HUDEP-2 (cell line): ENCODE measurements around the gene WWOX.

ENCODE experiments used
- DNase-seq, 76 experiments: peaks; one replicate each; lab custom pipeline; 2025; ENCODE audit not compliant: unreplicated experiment in 76 of 76; lab: John Stamatoyannopoulos, UW

The WWOX gene

GRCh38 chr16:78324649-78325285, 225.3 kb downstream of the WWOX start:
- DNase-seq, result no peak

- no peak for DNase-seq
These were observed 226.3 kb downstream of the WWOX start for GRCh38 chr16:78325468-78326352.

GRCh38 chr16:78326731-78327130, 227.3 kb downstream of the WWOX start:
- DNase-seq, result no peak

DNA sequence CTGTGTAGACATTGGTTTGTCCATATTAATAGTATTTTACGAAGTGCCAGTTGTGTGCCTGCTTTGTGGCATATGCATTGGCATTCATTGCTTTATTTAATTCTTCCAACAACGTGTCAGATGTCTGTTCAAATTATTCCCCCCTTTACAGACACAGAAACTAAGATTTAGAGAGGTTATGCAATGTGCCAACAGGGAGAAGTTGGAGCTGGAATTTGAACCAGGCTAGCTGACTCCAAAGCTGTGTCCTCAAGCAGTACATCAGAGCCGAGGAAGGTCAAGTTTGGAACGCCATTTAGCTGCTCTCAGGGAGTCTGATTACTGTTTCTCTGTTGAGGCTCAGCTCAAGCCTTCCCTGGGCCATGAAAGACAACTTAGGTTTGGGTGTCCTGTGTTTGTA, 232.3 kb downstream of the WWOX start:
- no peak for DNase-seq

GRCh38 chr16:78333808-78334207, 234.4 kb downstream of the WWOX start:
- DNase-seq, result no peak

DNA sequence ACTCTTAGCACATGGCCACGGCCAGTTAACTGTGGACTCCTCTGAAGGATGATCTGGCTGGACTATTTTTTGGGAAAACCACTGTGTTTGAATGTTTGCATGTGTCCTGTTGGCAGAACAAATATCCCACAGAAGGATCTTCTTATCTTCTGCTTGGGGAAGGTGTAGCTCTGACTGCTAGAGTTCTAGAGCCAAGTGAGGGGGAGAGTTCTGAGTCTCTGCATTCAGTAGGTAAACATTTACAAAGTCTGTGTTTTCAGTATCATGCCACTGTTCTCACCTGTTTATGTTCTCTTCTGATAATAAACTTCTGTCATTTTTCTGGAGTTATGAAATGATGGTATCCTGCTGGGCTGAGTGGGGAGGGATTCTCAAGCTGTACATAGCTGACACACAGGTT, 241.1 kb downstream of the WWOX start:
- DNase-seq, result no peak

GRCh38 chr16:78348068-78348467, 248.6 kb downstream of the WWOX start:
- DNase-seq, result no peak

DNA sequence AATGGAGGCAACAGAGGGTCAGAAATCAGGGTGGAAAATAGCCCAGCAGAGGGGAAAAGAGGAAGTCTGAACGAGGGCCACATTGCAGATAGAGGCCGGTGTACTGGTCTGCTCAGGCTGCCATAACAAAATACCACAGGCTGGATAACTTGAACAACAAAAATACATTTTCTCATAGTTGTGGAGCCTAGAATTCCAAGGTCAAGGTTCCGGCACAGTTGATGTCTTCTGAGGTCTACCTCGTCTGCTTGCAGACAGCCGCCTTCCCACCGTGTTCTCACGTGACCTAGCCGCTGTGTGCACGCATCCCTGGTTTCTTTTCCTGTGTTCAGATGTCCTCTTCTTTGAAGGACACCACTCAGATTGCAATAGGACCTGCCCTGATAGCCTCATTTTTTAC, 249.4 kb downstream of the WWOX start:
- peak in 15 of 76 experiments; percentile 2 to 61 (median 25) for DNase-seq

- DNase-seq, result no peak
These were observed 252.7 kb downstream of the WWOX start for GRCh38 chr16:78352184-78352583.

DNA sequence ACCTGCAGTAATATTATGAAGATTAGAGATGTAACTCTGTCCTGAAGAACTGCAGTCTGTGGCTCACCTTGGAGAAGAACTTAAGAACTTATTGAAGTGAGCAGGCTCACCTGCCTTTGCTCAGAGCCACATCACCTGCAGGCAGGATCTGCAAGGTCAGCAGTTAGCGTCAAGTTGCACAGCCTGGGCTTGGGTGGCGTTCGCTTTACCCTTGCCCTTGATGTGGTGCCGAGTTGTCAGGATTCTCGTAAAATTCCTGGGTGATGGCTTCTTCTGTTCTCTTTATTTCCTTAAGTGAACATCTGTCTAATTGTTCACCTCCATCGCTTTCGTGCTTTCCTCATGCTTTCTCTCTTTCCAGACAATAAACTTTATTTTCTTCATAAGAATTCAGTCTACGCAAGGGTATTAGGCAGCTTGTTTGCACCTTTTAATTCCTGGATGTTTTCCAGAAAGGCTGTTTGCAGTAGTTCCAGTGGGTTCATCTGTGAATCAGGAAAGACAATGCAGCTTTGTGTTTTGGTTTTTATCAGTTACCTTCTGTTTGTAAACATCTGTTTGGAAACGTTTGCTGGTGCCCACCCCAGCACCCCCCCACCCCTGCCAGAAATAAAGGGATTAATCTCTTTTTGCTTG, 254.3 kb downstream of the WWOX start:
- DNase-seq, result no peak

GRCh38 chr16:78362524-78363135, 263.2 kb downstream of the WWOX start:
- peak in 6 of 76 experiments; percentile 2 to 21 (median 12) for DNase-seq

GRCh38 chr16:78363843-78364555, 264.5 kb downstream of the WWOX start:
- DNase-seq, result no peak

DNA sequence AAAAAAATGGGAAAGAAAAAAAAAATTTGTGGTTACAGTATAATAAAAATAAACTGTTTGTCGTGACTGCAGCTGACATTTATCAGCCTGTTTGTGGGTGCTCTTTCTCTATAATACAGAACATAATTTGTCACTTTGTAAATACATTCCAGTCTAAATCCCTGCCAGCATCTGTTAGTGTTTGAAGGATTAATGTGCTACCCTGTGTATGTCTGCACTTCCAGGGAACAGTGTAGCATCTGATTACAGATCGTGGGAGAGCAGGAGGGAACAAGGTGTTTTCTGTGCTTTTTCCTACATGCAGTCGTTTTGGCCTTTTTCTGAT, 265.1 kb downstream of the WWOX start:
- no peak for DNase-seq

DNA sequence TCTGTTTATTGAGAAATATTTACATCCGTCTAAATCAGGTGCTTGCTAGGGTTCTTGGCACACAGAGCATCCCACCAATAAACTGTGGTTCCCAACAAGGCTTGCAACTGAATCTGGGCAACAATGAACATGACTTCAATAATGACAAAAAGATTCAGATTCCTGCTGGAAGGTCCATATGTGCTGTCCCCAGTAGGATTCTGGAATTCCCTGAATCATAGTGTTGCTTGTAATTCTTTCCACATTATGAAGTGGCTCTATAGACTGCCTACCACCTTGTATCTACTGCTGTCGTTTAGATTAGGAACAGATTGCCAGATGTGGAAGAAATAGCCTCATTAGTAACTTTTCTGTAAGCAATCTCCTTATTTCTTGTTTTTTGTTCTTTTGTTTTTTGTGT, 265.9 kb downstream of the WWOX start:
- DNase-seq, result no peak

GRCh38 chr16:78368121-78369102, 269.0 kb downstream of the WWOX start:
- no peak for DNase-seq

DNA sequence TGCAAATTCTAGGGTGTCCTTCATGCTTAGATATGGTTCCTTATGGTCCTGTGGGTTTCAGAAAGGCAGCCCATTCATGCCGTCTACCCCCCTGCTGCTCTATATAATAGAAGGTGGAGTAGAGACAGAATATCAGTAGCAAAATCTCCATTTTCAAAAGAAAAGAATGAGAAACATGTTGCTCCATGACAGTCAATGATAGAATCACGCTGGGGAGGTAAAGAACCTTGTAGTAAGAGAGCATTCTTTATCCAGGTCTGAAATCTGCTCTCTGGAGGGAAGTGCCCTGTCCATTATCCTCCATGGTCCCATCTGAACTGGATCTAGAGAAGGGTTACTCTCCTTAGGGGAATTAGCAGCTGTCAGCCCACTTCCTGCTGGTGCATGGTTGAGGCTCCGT, 272.8 kb downstream of the WWOX start:
- no peak for DNase-seq

DNA sequence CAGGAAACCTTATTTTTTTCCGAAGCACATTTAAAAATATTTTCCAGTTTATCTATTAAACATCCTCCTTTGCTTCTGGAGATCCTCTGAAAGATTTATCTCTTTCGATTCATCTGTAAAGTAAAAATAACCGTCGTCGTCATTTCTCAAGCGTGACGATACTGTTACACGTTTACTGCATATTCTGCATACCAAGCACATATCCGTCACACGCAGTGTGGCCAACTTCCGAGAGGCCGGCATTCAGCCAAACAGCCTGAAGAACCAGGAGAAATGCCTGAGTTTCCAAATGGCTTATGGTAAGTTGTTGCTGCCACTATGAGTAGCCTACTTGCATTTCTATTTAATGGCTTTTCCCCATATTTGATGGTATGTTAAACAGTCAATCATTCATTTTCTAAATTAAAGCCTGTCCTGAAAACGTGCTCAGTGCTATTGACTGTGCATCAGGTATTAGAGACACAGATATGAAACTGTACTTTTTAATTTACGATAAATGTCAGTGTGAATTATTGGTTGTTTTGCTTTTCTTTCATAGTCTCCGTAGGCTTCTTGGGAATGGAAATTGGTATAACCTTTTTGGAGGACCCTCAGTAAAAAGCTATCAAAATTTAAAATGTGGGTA, 275.7 kb downstream of the WWOX start:
- DNase-seq, result no peak

DNA sequence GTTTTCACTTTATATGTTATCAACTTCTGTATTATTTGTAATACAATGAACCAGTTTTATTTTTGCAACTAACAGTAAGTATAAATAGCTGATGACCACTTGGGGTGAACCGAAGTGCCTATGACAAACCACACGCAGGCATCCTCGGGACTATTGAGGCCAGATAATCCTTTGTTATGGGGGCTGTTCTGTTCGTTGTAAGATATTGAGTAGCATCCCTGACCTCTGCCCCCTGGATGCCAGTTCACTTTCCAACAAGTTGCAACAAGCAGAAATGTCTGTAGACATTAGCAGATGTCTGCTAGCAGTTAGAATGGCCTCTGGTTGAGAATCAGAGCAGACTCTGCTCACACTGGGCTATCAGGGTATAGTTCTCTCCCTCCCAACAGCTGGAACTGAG, 277.0 kb downstream of the WWOX start:
- no peak for DNase-seq

DNA sequence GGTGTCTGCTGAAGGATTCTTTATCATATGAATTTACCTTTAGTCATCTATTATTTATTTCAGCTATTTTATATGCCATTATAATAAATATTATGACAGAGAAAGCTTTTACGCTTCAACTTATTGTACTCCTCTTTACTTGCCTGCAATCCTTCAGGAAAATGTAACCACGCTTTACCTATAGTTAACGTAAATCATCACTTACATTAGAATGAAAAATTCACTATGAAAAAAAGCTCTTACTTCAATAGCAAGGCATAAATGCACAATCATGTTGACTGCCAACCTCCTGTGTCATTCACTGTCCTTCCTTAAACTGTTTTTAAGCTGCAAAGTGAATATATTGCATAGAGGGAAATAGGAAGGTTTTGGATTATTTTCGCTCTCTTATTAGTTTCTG, 277.9 kb downstream of the WWOX start:
- DNase-seq, result no peak
